Measurements from ENCODE around the gene DCLK3. TPM values are rescaled to one million over a fixed set of nuclear protein-coding genes. Genes with fewer than 3 reads are reported as not detected.
A peak's percentile ranks its signal among the peaks of the same experiment; 100 is the strongest.

The DCLK3 gene
- total and polyA plus RNA-seq, 2 of the 8 experiments (the other 6 are each of a cell fraction or from before 2014, with no cell fraction given): 0.27 to 0.63 TPM

GRCh38 chr3:36738702-36739101 lies 25.7 kb downstream of the DCLK3 start:
- no peaks in the 10 kb centered on the region for H4K20me1 ChIP-seq (replicated peaks in 1 of 2; ENCODE audit: control insufficient read depth in 1 of 2, insufficient read depth in 2 of 2, low read length in 2 of 2)
- H3K18ac ChIP-seq (ENCODE audit: extremely low read depth, low read length): no peak overlapping the region
- ChIA-PET POLR2A (ENCODE audit: partially characterized antibody) (no interaction called here), CTCF (ENCODE audit: partially characterized antibody) (interaction anchor here (0.6 to 2.3 kb wide), 10 partner anchors 8 to 474 kb away, joined by 3 to 7 read pairs (median 4); no protein-coding TSS in a partner anchor)
- no peak overlapping the region for H4K8ac ChIP-seq (ENCODE audit: extremely low read depth, insufficient read depth, low read length)
- no peak overlapping the region for H3K23ac ChIP-seq (ENCODE audit: insufficient read length)
- H2BK120ac ChIP-seq (replicated peaks; ENCODE audit: low read depth, low read length): no peak overlapping the region
- H3K4me1 ChIP-seq (replicated peaks in 1 of 4; ENCODE audit: control insufficient read depth in 3 of 4, insufficient read depth in 4 of 4, low read length in 3 of 4): no peaks in the 10 kb centered on the region
- H3K27ac ChIP-seq (ENCODE audit: low read depth, low read length): no peak overlapping the region
- H4K5ac ChIP-seq (ENCODE audit: insufficient read length, low read depth, low read length): no peak overlapping the region
- no peak overlapping the region for H2BK5ac ChIP-seq (ENCODE audit: low read depth, low read length)
- H2BK15ac ChIP-seq (ENCODE audit: low read length): no peak overlapping the region
- H3K36me3 ChIP-seq (ENCODE audit: control insufficient read depth in 2 of 4, insufficient read depth in 4 of 4, low read length in 3 of 4): no peaks in the 10 kb centered on the region
- no peak overlapping the region for H2BK12ac ChIP-seq (ENCODE audit: low read depth, low read length)
- H4K91ac ChIP-seq (replicated peaks; ENCODE audit: insufficient read length, low read length): no peak overlapping the region
- no peak overlapping the region for H2BK20ac ChIP-seq (ENCODE audit: low read length)
- no peak overlapping the region for H3K9ac ChIP-seq (replicated peaks in 1 of 4; ENCODE audit: extremely low read depth in 1 of 4, low read depth in 3 of 4, low read length in 3 of 4)
- DNase-seq (ENCODE audit: low read depth in 1 of 2, low spot score in 2 of 2) (no peak), FAIRE-seq (no peak)
- H3K56ac ChIP-seq (replicated peaks; ENCODE audit: insufficient read length, low read depth, low read length): no peak overlapping the region
- no peak overlapping the region for H3K14ac ChIP-seq (ENCODE audit: insufficient read length)
- no peaks in the 10 kb centered on the region for H3K27me3 ChIP-seq (replicated peaks in 1 of 4; ENCODE audit: control insufficient read depth in 3 of 4, extremely low read depth in 1 of 4, insufficient read depth in 3 of 4, low read length in 3 of 4)
- no peaks in the 10 kb centered on the region for H3K79me1 ChIP-seq (ENCODE audit: low read depth, low read length)
- no peak overlapping the region for H3K4me3 ChIP-seq (ENCODE audit: extremely low read depth in 1 of 4, insufficient read depth in 2 of 4, low read depth in 3 of 4, low read length in 4 of 4)
- no peak overlapping the region for H2AFZ ChIP-seq (ENCODE audit: low read length)
- no peaks in the 10 kb centered on the region for H3K79me2 ChIP-seq (ENCODE audit: control insufficient read depth in 1 of 2, insufficient read depth in 2 of 2, low read length in 2 of 2)
- H3K9me3 ChIP-seq (ENCODE audit: insufficient read depth in 2 of 2, low read depth in 1 of 2, low read length in 1 of 2): no peaks in the 10 kb centered on the region
- 88% methylated on average over 16 of the region's 16 CpGs; no CpG with 5 or more reads in 1 of the 2 experiments for WGBS, 2 experiments (ENCODE audit: extremely low coverage in 1 of 2, insufficient coverage in 1 of 2, insufficient read length in 1 of 2, insufficient replicate concordance in 2 of 2, low coverage in 1 of 2, low lambda C conversion rate in 2 of 2, missing lambda C conversion rate in 1 of 2)
- H3K4ac ChIP-seq (replicated peaks; ENCODE audit: insufficient read length, low read depth, low read length): no peak overlapping the region
- no peaks in the 10 kb centered on the region; the same call in 1 of the 2 replicates for H3K23me2 ChIP-seq (ENCODE audit: low read depth, low read length)
- TF ChIP-seq BACH1 (IDR thresholded peaks at IDR 0.05; ENCODE audit: low read length) (no peak), RFX5 (IDR thresholded peaks at IDR 0.05; ENCODE audit: borderline replicate concordance, low read depth, low read length) (no peak), KDM5A (IDR thresholded peaks at IDR 0.05; ENCODE audit: low read length) (no peak), CTCF (IDR thresholded peaks at IDR 0.05; ENCODE audit: control extremely low read depth in 1 of 3, insufficient read depth in 1 of 3, low read depth in 1 of 3, low read length in 3 of 3) (peak in 1 of 3 experiments; percentile 2; a peak in 1 of 4 replicates), RAD21 (IDR thresholded peaks at IDR 0.05 in 1 of 2, conservative IDR thresholded peaks at IDR 0.05 in 1 of 2; ENCODE audit: low read depth in 2 of 2, low read length in 2 of 2) (peak in 1 of 2 experiments; percentile 36; a peak in 3 of 4 replicates), HDAC6 (IDR thresholded peaks at IDR 0.05; ENCODE audit: low read depth, low read length) (no peak)
- no peak overlapping the region for H2AK5ac ChIP-seq (ENCODE audit: low read depth, low read length)
- no peak overlapping the region for H3K4me2 ChIP-seq (ENCODE audit: insufficient read depth in 1 of 2, low read depth in 2 of 2, low read length in 2 of 2)
